Right forelimb (tissue), 1 donor: ENCODE results near the gene PSIP1.
"Not testable (repeated sequence)": the region's sequence is repeated elsewhere in the genome, so short reads cannot be mapped to it uniquely, and the experiment has no call there.

Experiments
- DNase-seq: peaks from one replicate; pipeline ENCODE4 v3.0.0-alpha.2; 2018

The PSIP1 gene

GRCh38 chr9:15501803-15502202, 9.0 kb downstream of the PSIP1 start:
- DNase-seq: no peak

DNA sequence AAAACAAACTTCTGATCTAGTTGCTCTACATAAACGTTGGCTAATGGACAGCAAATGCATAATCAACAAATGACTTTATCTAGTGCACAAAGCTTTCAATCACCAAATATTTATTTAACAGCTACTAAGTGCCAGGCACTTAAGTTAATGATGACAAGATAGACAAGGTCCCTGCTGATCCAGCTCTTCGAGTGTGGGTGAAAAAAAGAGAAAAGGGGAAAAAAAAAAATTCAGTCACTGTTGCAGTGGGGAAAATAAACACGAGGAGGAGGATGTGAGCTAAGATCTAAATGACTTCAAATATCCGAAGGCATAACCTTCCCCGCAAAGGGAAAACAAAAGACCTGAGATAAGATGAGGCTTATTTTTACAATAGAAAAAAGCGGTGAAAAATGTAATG, 9.6 kb downstream of the PSIP1 start:
- DNase-seq: no peak

DNA sequence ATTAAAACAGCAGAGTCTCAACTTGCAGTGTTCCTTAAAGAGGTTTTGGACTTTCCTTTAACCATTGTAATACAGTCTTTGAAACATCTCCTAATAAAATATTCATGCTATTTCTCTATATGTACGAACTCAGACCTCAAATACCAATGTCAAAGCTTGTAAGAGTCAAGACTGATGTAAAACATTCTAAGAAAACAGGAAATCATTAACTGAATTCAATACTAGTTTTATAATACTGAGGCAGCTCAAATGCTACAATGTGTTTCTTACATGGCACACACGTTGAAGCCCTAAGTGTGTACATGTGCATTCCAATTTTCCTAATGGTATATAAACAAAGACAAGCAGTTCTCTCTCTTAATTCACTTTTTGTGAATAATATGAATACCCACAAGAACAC, 11.6 kb downstream of the PSIP1 start:
- DNase-seq: no peak

DNA sequence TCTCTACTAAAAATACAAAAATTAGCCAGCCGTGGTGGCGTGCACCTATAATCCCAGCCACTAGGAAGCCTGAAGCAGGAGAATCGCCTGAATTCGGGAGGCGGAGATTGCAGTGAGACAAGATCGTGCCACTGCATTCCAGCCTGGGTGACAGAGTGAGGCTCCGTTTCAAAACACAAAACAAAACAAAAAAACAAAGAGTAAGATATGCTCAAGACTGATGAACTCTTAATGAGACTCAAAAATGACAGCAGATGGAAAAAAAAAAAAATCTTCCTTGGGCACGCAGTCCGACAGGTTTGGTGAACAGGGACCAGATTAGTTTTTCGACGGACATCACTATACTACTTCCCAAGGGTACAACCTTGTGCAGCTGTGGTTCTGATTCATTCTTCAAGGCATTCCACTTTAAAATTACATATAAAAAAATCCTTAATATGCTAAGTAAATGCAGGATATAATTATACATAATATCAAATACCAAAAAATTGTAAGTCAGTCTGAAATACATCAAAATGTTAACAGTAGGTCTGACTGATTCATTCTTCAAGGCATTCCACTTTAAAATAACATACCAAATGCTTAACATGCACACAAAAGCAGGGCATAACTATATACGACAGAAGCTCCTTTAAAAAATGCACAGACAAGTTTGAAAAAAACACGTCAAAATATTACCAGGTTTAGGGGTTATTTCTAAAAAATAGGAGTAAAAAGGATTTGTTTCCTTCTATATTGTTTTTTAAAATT, 12.3 kb downstream of the PSIP1 start:
- DNase-seq: no peak

DNA sequence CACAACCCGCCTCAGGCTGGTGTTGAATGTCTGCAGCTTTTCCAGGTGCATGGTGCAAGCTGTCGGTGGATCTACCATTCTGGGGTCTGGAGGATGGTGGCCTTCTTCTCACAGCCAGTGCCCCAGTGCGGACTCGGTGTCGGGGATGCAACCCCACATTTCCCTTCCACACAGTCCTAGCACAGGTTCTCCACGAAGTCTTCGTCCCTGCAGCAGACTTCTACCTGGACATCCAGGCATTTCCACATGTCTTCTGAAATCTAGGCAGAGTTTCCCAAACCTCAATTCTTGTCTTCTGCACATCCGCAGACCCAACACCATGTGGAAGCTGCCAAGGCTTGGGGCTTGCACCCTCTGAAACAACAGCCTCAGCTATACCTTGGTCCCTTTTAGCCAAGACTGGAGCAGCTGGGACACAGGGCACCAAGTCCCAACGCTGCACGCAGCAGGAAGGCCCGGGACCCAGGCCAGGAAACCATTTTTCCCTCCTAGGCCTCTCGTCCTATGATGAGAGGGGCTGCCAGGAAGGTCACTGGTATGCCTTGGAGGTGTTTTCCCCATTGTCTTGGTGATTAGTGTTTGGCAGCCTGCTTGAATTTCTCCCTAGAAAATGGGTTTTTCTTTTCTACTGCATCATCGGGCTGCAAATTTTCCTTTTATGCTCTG, 18.2 kb downstream of the PSIP1 start:
- DNase-seq: no peak

DNA sequence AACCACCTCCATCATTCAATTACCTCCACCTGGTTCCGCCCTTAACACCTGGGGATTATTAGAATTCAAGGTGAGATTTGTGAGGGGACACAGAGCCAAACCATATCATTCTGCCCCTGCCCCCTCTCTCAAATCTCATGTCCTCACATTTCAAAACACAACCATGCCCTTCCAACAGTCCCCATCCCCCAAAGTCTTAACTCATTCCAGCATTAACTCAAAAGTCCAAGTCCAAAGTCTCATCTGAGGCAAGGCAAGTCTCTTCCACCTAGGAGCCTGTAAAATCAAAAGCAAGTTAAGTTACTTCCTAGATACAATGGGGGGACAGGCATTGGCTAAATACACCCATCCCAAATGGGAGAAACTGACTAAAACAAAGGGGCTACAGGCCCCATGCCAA, 18.8 kb downstream of the PSIP1 start:
- no peak for DNase-seq

DNA sequence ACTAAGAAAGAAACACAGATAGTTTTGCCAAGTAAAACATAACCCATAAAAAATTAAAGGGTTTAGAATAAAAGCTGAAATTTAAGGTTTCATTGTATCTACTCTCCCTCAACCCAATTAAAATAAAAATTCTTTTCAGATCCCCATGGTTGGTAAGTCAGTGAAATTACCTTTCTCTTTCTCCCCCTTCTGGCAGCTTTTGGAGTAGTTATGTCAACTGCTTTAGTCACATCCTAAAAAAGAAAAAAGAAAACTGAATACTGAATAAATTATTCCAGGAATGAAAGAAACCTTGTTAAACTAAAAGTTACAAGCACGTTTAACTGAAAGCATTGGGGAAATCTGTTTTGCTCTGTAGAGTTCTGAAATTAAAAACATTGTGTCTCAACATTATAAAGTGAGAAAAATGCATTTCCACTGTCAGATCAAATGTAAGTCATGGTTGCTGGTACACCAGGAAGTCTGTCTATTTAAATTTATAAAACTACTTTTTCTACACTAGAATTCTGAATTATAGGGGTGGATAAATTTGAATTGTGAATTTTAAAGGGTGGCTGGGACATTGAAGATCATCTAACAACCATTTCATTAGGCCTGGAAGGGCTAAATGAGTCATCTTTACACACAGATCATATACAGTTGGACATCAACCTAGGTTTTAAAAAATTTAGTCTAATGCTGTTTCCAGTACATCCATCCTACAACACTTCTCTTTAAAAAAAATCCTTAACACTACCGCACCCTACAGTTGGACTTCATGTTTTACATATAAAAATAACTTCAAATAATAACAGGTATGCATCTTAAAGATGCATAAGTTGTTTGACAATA, 24.7 kb downstream of the PSIP1 start:
- no peak for DNase-seq

GRCh38 chr9:15484802-15485201, 26.0 kb downstream of the PSIP1 start:
- DNase-seq: no peak

GRCh38 chr9:15482146-15482545, 28.6 kb downstream of the PSIP1 start:
- DNase-seq: no peak

GRCh38 chr9:15480028-15480427, 30.7 kb downstream of the PSIP1 start:
- DNase-seq: no peak

- no peak for DNase-seq
Measured at GRCh38 chr9:15475923-15476536, 34.7 kb downstream of the PSIP1 start.

DNA sequence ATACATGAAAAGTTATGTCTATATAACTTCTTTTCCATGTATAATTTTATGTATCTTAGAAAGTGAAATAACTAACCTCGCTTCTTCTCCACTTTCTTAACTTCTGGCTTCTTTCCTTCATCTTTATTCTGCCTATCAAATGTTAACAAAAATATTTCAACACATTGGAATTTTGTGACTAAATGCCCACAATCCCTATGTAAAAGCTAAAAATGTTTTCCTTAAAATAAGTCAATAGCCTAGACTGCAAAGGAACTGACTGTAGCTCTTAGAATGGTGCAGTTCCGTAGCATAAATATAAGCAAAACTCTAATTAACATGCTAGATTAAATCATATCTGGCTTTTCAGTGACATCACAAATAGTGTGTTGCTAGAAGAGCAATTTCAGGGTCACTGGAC, 40.9 kb downstream of the PSIP1 start:
- DNase-seq: no peak

DNA sequence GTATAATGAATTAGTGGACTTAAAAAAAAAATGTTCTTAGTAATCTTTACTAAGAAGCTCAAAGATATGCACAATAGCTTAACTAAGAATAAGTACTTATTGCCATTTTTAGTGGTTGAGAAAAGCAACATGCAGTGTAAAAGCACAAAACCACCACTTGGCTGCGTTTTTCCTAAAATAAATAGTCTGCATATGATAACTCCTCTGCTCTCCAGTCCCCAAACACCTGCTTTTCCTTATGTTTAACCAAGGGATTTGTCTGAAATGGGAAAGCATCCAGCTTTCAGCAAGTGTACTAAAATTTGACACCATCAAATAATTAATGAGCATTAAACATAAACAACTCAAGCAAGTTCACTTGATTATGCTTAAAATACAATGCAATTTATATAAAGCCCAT, 41.4 kb downstream of the PSIP1 start:
- no peak for DNase-seq

DNA sequence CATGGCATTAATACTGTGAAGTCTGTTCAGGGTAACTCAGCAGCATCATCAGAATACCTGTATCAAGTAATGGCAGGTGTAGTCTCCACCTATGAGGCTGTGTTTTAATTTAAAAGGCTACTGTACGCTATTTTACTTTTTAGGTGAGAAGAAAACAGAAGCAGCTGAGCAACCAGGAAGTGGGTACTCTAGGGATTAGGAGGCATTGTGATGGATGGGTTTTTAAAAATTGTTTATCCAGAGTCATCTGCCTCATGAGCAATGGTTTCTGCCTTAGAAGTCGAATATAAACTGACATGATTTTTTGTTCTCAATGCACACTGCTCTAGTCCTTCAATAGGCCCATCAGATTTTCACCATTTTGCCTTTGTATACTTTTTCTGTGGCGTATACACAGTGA, 42.6 kb downstream of the PSIP1 start:
- no peak for DNase-seq

- no peak for DNase-seq
Measured at GRCh38 chr9:15461601-15462000, 49.2 kb downstream of the PSIP1 start.

- no peak for DNase-seq
Measured at GRCh38 chr9:15461056-15461455, 49.7 kb downstream of the PSIP1 start.

DNA sequence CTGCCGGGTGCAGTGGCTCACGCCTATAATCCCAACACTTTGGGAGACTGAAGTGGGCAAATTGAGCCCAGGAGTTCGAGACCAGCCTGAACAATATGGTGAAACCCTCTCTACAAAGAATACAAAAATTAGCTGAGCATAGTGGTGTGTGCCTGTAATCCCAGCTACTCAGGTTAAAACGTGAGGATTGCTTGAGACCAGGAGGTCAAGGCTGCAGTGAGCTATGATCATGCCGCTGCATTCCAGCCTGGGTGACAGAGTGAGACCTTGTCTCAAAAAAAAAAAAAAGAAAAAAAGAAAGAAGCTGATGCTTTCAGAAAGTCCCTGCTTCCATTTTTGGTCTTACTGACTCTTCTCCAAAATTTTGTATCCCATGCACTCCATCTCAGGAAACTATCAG, 56.8 kb downstream of the PSIP1 start:
- no peak for DNase-seq

- no peak for DNase-seq
Measured at GRCh38 chr9:15444141-15444540, 66.6 kb downstream of the PSIP1 start.

- DNase-seq: not testable (repeated sequence)
Measured at GRCh38 chr9:15442264-15442663, 68.5 kb downstream of the PSIP1 start.

- DNase-seq: not testable (repeated sequence)
Measured at GRCh38 chr9:15441841-15442240, 68.9 kb downstream of the PSIP1 start.

- no peak for DNase-seq
Measured at GRCh38 chr9:15438891-15439290, 71.9 kb downstream of the PSIP1 start.

- DNase-seq: no peak
Measured at GRCh38 chr9:15433661-15434060, 77.1 kb downstream of the PSIP1 start.

- no peak for DNase-seq
Measured at GRCh38 chr9:15433191-15433590, 77.6 kb downstream of the PSIP1 start.
